ENCODE measurements around the gene SFTA2.
"Not testable (repeated sequence)": the region's sequence is repeated elsewhere in the genome, so short reads cannot be mapped to it uniquely, and the experiment has no call there.

SFTA2 gene

DNA sequence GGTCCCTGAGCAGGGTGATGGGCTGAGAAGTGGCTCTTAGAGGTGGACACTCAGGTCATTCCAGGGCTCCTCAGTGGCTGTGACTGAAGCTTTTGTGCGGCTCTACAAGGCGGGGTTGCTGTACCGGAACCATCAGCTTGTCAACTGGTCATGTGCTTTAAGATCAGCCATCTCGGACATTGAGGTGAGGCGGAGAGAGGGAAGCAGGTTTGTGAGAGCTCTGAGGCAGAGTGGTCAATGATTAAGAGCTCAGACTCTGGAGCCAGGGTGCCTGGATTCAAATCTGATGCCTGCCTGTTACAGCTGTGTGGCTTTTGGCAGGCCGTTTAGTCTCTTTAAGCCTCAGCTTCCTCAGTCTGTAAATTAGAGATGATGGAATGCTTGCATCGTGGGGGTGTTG, 14.9 kb downstream of the SFTA2 start:
- TF ChIP-seq, protein P1, sequence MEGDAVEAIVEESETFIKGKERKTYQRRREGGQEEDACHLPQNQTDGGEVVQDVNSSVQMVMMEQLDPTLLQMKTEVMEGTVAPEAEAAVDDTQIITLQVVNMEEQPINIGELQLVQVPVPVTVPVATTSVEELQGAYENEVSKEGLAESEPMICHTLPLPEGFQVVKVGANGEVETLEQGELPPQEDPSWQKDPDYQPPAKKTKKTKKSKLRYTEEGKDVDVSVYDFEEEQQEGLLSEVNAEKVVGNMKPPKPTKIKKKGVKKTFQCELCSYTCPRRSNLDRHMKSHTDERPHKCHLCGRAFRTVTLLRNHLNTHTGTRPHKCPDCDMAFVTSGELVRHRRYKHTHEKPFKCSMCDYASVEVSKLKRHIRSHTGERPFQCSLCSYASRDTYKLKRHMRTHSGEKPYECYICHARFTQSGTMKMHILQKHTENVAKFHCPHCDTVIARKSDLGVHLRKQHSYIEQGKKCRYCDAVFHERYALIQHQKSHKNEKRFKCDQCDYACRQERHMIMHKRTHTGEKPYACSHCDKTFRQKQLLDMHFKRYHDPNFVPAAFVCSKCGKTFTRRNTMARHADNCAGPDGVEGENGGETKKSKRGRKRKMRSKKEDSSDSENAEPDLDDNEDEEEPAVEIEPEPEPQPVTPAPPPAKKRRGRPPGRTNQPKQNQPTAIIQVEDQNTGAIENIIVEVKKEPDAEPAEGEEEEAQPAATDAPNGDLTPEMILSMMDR (conservative IDR thresholded peaks at IDR 0.05), result no peak

DNA sequence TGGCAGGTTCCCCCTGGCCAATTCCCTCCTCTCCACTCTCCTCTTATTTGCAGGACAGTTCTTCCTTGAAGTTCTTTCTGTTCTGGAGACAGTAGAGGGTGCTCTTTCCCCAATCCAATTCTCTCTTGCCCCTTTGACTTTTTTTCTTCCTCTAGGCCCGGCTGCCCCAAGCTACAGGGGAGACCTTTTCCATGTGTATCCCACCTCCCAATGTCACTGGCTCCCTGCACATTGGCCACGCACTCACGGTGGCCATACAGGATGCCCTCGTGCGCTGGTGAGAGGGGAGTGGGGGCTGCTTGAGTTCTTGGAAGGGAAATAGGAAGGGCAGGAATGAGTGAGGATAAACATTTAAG, 16.4 kb downstream of the SFTA2 start:
- TF ChIP-seq, protein P1 (conservative IDR thresholded peaks at IDR 0.05), result peak; percentile 80
- H3K27ac ChIP-seq, result peak overlapping the region; percentile 86

More for the DNA sequence above, 14.9 kb downstream of the SFTA2 start:
- H3K27ac ChIP-seq, result peak overlapping the region; percentile 9; the same call in 1 of the 2 replicates

DNA sequence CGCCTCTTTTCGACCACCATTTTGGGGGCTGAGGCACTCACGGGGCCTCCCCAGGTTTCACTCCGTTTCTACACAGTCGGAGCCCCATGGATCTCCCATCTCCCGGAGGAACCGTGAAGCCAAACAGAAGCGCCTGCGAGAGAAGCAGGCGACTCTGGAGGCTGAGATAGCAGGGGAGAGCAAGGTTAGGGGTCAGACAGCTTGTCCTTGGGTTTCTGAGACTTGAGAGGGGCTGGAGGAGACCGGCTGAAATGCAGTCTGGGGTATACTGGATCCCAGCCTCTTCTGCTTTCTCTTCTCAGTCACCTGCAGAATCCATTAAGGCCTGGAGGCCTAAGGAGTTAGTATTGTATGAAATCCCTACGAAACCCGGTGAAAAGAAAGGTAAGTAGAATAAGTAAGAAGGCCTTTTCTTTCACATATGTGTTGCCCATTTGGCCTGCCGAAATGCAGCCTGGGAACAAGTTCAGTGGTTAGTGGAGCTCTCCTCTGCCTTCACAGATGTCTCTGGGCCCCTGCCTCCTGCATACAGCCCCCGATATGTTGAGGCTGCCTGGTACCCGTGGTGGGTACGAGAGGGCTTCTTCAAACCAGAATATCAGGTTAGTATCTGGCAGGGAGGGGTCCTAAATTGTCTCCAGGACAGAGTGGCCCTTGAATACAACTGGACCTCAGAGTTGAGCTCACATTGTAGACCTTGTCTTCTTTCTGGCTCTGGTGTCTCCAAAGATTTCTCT, 16.9 kb downstream of the SFTA2 start:
- H3K27ac ChIP-seq, result peak overlapping the region; percentile 86
- TF ChIP-seq, protein P1 (conservative IDR thresholded peaks at IDR 0.05), result no peak

GRCh38 chr6:30914076-30914853, 17.7 kb downstream of the SFTA2 start, which contains the start of gene VARS2:
Gene VARS2 (plus strand): TSS chr6:30914238. CDS start chr6:30914837, 599 bp downstream.
- peak within 1 kb of the TSS; percentile 86 for H3K27ac ChIP-seq
- TF ChIP-seq, protein P1 (conservative IDR thresholded peaks at IDR 0.05), result peak; percentile 68

GRCh38 chr6:30913721-30914075, 18.3 kb downstream of the SFTA2 start:
- TF ChIP-seq, protein P1 (conservative IDR thresholded peaks at IDR 0.05), result no peak
- H3K27ac ChIP-seq, result peak overlapping the region; percentile 86

DNA sequence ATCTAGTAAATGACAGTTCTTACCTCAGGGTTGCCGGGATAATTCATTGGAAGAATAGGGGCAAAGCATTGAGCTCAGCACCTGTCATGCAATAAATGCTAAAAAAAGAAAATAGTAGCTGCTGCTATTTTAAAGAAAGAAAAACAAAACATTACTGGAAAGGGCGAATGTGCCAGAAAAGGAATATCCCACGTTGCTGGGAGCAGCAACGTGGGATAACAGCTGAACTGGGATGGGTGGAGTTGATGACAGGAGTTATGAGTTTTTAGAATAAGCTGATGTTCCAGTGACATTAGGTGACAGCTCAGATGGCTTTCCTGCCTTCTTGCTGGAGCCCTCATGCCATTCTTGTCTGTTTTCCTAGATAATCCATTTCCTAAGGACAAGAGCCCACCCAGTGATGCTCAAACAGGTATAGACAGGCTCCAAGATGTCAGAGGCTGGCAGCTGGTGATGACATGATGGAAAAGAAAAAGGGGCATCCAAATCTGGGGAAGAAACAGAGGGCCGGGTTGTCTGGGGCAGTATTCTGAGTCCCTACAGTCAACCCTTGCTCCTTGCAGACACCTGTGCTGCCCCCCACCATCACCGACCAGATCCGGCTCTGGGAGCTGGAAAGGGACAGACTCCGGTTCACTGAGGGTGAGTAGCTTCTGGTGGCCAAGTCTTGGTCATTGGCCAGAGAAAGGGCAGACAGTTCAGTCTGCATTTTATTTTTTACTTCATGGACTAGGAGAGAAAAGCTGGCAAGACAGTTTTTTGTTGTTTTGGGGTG, 19.0 kb downstream of the SFTA2 start:
- TF ChIP-seq, protein P1 (conservative IDR thresholded peaks at IDR 0.05), result no peak
- peak overlapping the region; percentile 86 for H3K27ac ChIP-seq

DNA sequence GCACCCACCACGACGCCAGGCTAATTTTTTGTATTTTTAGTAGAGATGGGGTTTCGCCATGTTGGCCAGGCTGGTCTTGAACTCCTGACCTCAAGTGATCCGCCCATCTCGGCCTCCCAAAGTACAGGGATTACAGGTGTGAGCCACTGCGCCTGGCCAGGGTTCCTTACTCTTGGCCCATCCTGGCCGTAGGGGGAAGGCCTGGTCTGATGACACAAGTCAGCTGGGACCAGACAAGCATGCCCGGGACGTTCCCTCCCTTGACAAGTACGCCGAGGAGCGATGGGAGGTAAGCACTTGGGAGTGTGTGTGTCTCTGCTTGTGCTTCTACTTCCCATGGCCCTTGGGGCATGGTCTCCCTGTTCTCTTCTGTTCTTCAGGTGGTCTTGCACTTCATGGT, 21.5 kb downstream of the SFTA2 start:
- not testable (repeated sequence) for H3K27ac ChIP-seq
